Measurements from ENCODE around the gene SETMAR.
"Not testable (repeated sequence)": the region's sequence is repeated elsewhere in the genome, so short reads cannot be mapped to it uniquely, and the experiment has no call there.

Gene SETMAR

GRCh38 chr3:4303187-4304123 is at the start of gene SETMAR:
SETMAR (plus strand) TSS chr3:4303369; CDS start chr3:4303371, 2 bp downstream.
- peak; percentile 72 for DNase-seq (ENCODE audit: low read depth)

- DNase-seq (ENCODE audit: low read depth): no peak
Observed at GRCh38 chr3:4261406-4261805, 41.8 kb upstream of the SETMAR start.

- no peak for DNase-seq (ENCODE audit: low read depth)
Observed at GRCh38 chr3:4264040-4264439, 39.1 kb upstream of the SETMAR start.

GRCh38 chr3:4270720-4271119 is 32.4 kb upstream of the SETMAR start:
- no peak for DNase-seq (ENCODE audit: low read depth)

- DNase-seq (ENCODE audit: low read depth): no peak
Observed at GRCh38 chr3:4271834-4272233, 31.3 kb upstream of the SETMAR start.

- no peak for DNase-seq (ENCODE audit: low read depth)
Observed at GRCh38 chr3:4279516-4280105, 23.6 kb upstream of the SETMAR start.

GRCh38 chr3:4281991-4282390 is 21.2 kb upstream of the SETMAR start:
- no peak for DNase-seq (ENCODE audit: low read depth)

GRCh38 chr3:4284865-4285264 is 18.3 kb upstream of the SETMAR start:
- no peak for DNase-seq (ENCODE audit: low read depth)

- no peak for DNase-seq (ENCODE audit: low read depth)
Observed at GRCh38 chr3:4289044-4289443, 14.1 kb upstream of the SETMAR start.

GRCh38 chr3:4290272-4290893 is 12.8 kb upstream of the SETMAR start:
- DNase-seq (ENCODE audit: low read depth): no peak

- DNase-seq (ENCODE audit: low read depth): no peak
Observed at GRCh38 chr3:4292301-4292700, 10.9 kb upstream of the SETMAR start.

- DNase-seq (ENCODE audit: low read depth): no peak
Observed at GRCh38 chr3:4294616-4295327, 8.4 kb upstream of the SETMAR start.

GRCh38 chr3:4296454-4296853 is 6.7 kb upstream of the SETMAR start:
- DNase-seq (ENCODE audit: low read depth): not testable (repeated sequence)

GRCh38 chr3:4297486-4297885 is 5.7 kb upstream of the SETMAR start:
- no peak for DNase-seq (ENCODE audit: low read depth)

GRCh38 chr3:4302747-4303146 is 422 bp upstream of the SETMAR start:
- DNase-seq (ENCODE audit: low read depth): no peak

- DNase-seq (ENCODE audit: low read depth): not testable (repeated sequence)
Observed at GRCh38 chr3:4305210-4305609, 2.0 kb downstream of the SETMAR start.

- DNase-seq (ENCODE audit: low read depth): no peak
Observed at GRCh38 chr3:4306091-4306490, 2.9 kb downstream of the SETMAR start.

- DNase-seq (ENCODE audit: low read depth): no peak
Observed at GRCh38 chr3:4306860-4307259, 3.7 kb downstream of the SETMAR start.

- DNase-seq (ENCODE audit: low read depth): no peak
Observed at GRCh38 chr3:4309491-4310128, 6.4 kb downstream of the SETMAR start.

GRCh38 chr3:4310971-4311370 is 7.8 kb downstream of the SETMAR start:
- no peak for DNase-seq (ENCODE audit: low read depth)

- DNase-seq (ENCODE audit: low read depth): no peak
Observed at GRCh38 chr3:4311496-4311895, 8.3 kb downstream of the SETMAR start.

Data from activated T-cell treated with anti-CD3 and anti-CD28 coated beads for 1 hour (primary cell).